ENCODE data around the gene TNFRSF1B. TPM values are rescaled to one million over a fixed set of nuclear protein-coding genes. Genes with fewer than 3 reads are reported as not detected.
"Not testable (repeated sequence)": the region's sequence is repeated elsewhere in the genome, so short reads cannot be mapped to it uniquely, and the experiment has no call there.

Gene TNFRSF1B
- total RNA-seq, 1 donor from 2014 or later: 10.7 TPM

GRCh38 chr1:12222700-12223099 is 55.9 kb downstream of the TNFRSF1B start:
- not testable (repeated sequence) for DNase-seq

- DNase-seq: not testable (repeated sequence)
Observed at GRCh38 chr1:12224092-12224491, 57.3 kb downstream of the TNFRSF1B start.

GRCh38 chr1:12228979-12229378 is 62.2 kb downstream of the TNFRSF1B start:
- no peak for DNase-seq

- DNase-seq: no peak
Observed at GRCh38 chr1:12229386-12229834, 62.6 kb downstream of the TNFRSF1B start.

- DNase-seq: peak; percentile 90
Observed at GRCh38 chr1:12229835-12230548, 63.2 kb downstream of the TNFRSF1B start, which contains the start of gene VPS13D. Gene VPS13D, plus strand, starts transcription at chr1:12230030. Its CDS starts 4,237 bp downstream, at chr1:12234267.

GRCh38 chr1:12230549-12231275 is 63.9 kb downstream of the TNFRSF1B start:
- DNase-seq: peak; percentile 28

GRCh38 chr1:12231276-12231595 is 64.4 kb downstream of the TNFRSF1B start:
- no peak for DNase-seq

- DNase-seq: no peak
Observed at GRCh38 chr1:12232221-12232620, 65.4 kb downstream of the TNFRSF1B start.

- peak; percentile 9 for DNase-seq
Observed at GRCh38 chr1:12244078-12244477, 77.3 kb downstream of the TNFRSF1B start.

GRCh38 chr1:12244585-12244984 is 77.8 kb downstream of the TNFRSF1B start:
- DNase-seq: no peak

GRCh38 chr1:12245116-12245515 is 78.3 kb downstream of the TNFRSF1B start:
- DNase-seq: no peak

GRCh38 chr1:12245733-12246132 is 78.9 kb downstream of the TNFRSF1B start:
- no peak for DNase-seq

- DNase-seq: no peak
Observed at GRCh38 chr1:12246584-12246983, 79.8 kb downstream of the TNFRSF1B start.

GRCh38 chr1:12249181-12249580 is 82.4 kb downstream of the TNFRSF1B start:
- no peak for DNase-seq

GRCh38 chr1:12249748-12250147 is 83.0 kb downstream of the TNFRSF1B start:
- no peak for DNase-seq

GRCh38 chr1:12251442-12251841 is 84.7 kb downstream of the TNFRSF1B start:
- no peak for DNase-seq

GRCh38 chr1:12255913-12256312 is 89.1 kb downstream of the TNFRSF1B start:
- DNase-seq: no peak

GRCh38 chr1:12258272-12258671 is 91.5 kb downstream of the TNFRSF1B start:
- DNase-seq: no peak

Small RNA genes lying within 50 kb of the gene (small RNA-seq; reads per million reads assigned to genes)
- not detected for gene MIR4632 (ENCODE audit: low replicate concordance)
- gene RF00156 (ENCODE audit: low replicate concordance): not detected

Other genes starting within 250 kb of the TNFRSF1B start
- gene KIAA2013, start 240.6 kb upstream of the TNFRSF1B start, total RNA-seq: 51.3 TPM
- 199 TPM for gene PLOD1, start 232.3 kb upstream of the TNFRSF1B start, total RNA-seq
- gene MFN2, start 186.5 kb upstream of the TNFRSF1B start, total RNA-seq: 93.0 TPM
- 20.3 TPM for gene MIIP, start 147.5 kb upstream of the TNFRSF1B start, total RNA-seq
- gene TNFRSF8, start 103.7 kb upstream of the TNFRSF1B start, total RNA-seq: not detected
- gene VPS13D, start 63.0 kb downstream of the TNFRSF1B start, total RNA-seq: 74.1 TPM